ENCODE data around the gene GAK. TPM values are rescaled to one million over a fixed set of nuclear protein-coding genes. Genes with fewer than 3 reads are reported as not detected.
"Not testable (repeated sequence)": the region's sequence is repeated elsewhere in the genome, so short reads cannot be mapped to it uniquely, and the experiment has no call there.

Gene GAK
- total RNA-seq, 1 experiment from 2014 or later, result 117 TPM

DNA sequence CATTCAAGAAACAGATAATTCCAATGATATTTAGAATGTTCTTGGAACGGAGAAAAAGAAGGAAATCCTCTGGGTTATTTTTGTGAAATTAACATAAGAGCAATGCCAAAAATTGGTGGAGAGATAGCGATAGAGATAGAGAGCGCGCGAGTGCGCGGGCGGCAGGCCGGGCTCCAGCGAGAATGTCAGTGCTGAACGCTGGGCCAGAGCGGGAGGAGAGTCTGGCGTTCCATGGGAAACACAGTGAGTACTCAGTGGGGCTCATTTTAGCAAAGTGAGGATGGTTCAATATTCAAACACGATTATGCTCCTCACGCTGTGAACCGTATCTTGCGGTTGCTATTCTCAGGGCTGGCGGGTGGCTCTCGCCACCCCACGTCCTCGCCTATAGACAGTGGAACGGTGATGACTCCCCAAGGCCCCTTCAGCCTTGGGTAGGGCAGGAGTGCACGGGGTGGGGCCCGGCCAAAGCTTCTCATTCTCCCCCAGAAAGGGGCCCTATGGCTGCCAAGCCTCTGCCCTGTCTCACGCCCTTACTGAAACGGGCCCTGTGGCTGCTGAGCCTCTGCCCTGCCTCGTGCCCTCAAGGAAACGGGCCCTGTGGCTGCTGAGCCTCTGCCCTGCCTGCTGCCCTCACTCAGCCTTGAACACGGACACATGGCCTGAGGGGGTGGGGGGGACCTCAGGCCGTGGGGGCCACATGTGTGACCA is 123.1 kb downstream of the GAK start:
- intact Hi-C loops (cut with micrococcal nuclease), result no loop called here
- H3K4me3 ChIP-seq (ENCODE audit: low read length), result no peak overlapping the region
- no peaks in the 10 kb centered on the region for H3K9me2 ChIP-seq (replicated peaks; ENCODE audit: low read length)
- ChIA-PET POLR2A (ENCODE audit: unreplicated experiment) (no interaction called here), CTCF (no interaction called here)
- TF ChIP-seq EZH2 (IDR thresholded peaks at IDR 0.05; ENCODE audit: low read length, unreplicated experiment), result no peak
- TF ChIP-seq, protein P1, sequence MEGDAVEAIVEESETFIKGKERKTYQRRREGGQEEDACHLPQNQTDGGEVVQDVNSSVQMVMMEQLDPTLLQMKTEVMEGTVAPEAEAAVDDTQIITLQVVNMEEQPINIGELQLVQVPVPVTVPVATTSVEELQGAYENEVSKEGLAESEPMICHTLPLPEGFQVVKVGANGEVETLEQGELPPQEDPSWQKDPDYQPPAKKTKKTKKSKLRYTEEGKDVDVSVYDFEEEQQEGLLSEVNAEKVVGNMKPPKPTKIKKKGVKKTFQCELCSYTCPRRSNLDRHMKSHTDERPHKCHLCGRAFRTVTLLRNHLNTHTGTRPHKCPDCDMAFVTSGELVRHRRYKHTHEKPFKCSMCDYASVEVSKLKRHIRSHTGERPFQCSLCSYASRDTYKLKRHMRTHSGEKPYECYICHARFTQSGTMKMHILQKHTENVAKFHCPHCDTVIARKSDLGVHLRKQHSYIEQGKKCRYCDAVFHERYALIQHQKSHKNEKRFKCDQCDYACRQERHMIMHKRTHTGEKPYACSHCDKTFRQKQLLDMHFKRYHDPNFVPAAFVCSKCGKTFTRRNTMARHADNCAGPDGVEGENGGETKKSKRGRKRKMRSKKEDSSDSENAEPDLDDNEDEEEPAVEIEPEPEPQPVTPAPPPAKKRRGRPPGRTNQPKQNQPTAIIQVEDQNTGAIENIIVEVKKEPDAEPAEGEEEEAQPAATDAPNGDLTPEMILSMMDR (conservative IDR thresholded peaks at IDR 0.05; ENCODE audit: low read depth, low read length), result no peak
- no peak for TF ChIP-seq EZH2phosphoT487 (IDR thresholded peaks at IDR 0.05; ENCODE audit: borderline replicate concordance, low read length)
- H3K27me3 ChIP-seq (ENCODE audit: low read length), result no peaks in the 10 kb centered on the region
- H3K9me3 ChIP-seq (ENCODE audit: low read length), result no peaks in the 10 kb centered on the region
- H3K79me2 ChIP-seq (ENCODE audit: low read length), result no peaks in the 10 kb centered on the region
- ATAC-seq (no peak), DNase-seq (no peak)
- H3K9ac ChIP-seq (ENCODE audit: low read length), result no peak overlapping the region
- H3K27ac ChIP-seq (ENCODE audit: low read length), result no peak overlapping the region
- no peaks in the 10 kb centered on the region for H4K20me1 ChIP-seq (ENCODE audit: low read length)
- no peak overlapping the region for H3K4me2 ChIP-seq (ENCODE audit: low read length)
- no peak overlapping the region for H2AFZ ChIP-seq (ENCODE audit: low read length)
- H3F3A ChIP-seq (ENCODE audit: low read length, unreplicated experiment), result no peaks in the 10 kb centered on the region
- no TSS peak for BruUV-seq (replicated peaks)
- H3K4me1 ChIP-seq (ENCODE audit: insufficient read depth, low read length), result no peaks in the 10 kb centered on the region
- no peaks in the 10 kb centered on the region for H3K36me3 ChIP-seq (ENCODE audit: low read depth, low read length)

DNA sequence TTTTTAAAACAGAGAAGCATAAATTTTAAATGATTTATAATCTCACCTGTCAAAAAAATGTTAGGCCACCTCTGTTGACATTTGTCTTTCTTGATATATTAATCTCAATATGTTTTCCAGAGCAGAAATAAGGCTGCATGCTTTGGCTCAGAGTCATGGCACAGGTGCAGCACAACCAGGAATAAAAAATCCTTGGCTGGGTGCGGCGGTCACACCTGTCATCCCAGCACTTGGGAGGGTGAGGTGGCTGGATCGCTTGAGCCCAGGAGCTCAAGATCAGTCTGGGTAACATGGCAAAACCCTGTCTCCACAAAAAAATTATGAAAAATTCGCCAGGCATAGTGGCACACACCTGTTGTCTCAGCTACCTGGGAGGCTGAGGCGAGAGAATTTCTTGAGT is 124.3 kb downstream of the GAK start:
- POLR2A ChIA-PET (ENCODE audit: unreplicated experiment), result no interaction called here
- H3K27ac ChIP-seq (ENCODE audit: low read length), result no peak overlapping the region
- no peaks in the 10 kb centered on the region for H3K9me2 ChIP-seq (replicated peaks; ENCODE audit: low read length)
- CTCF ChIA-PET, result no interaction called here
- no TSS peak for BruUV-seq (replicated peaks)
- no peaks in the 10 kb centered on the region for H3K79me2 ChIP-seq (ENCODE audit: low read length)
- ATAC-seq, result no peak
- H3K4me2 ChIP-seq (ENCODE audit: low read length), result no peak overlapping the region
- H2AFZ ChIP-seq (ENCODE audit: low read length), result no peak overlapping the region
- no peaks in the 10 kb centered on the region for H3K27me3 ChIP-seq (ENCODE audit: low read length)
- H3K4me3 ChIP-seq (ENCODE audit: low read length), result no peak overlapping the region
- intact Hi-C loops (cut with micrococcal nuclease), result no loop called here
- H4K20me1 ChIP-seq (ENCODE audit: low read length), result no peaks in the 10 kb centered on the region
- no peak for TF ChIP-seq EZH2 (IDR thresholded peaks at IDR 0.05; ENCODE audit: low read length, unreplicated experiment)
- TF ChIP-seq, protein P1 (conservative IDR thresholded peaks at IDR 0.05; ENCODE audit: low read depth, low read length), result no peak
- TF ChIP-seq EZH2phosphoT487 (IDR thresholded peaks at IDR 0.05; ENCODE audit: borderline replicate concordance, low read length), result no peak
- no peaks in the 10 kb centered on the region for H3K36me3 ChIP-seq (ENCODE audit: low read depth, low read length)
- no peaks in the 10 kb centered on the region for H3K9me3 ChIP-seq (ENCODE audit: low read length)
- no peak overlapping the region for H3K9ac ChIP-seq (ENCODE audit: low read length)
- no peaks in the 10 kb centered on the region for H3K4me1 ChIP-seq (ENCODE audit: insufficient read depth, low read length)
- no peak for DNase-seq
- H3F3A ChIP-seq (ENCODE audit: low read length, unreplicated experiment), result no peaks in the 10 kb centered on the region

DNA sequence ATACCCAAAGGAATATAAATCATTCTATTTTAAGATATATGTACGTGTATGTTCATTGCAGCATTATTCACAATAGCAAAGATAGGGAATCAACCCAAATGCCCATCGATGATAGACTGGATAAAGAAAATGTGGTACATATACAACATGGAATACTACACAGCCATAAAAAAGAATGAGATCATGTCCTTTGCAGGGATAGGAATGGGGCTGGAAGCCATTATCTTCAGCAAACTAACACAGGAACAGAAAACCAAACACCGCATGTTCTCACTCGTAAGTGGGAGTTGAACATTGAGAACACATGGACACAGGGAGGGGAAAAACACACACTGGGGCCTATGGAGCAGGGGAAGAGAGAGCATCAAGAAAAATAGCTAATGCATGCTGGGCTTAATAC is 125.1 kb downstream of the GAK start:
- CTCF ChIA-PET; H3K9ac ChIP-seq (ENCODE audit: low read length); H3K4me1 ChIP-seq (ENCODE audit: insufficient read depth, low read length); H3K4me2 ChIP-seq (ENCODE audit: low read length); H3K79me2 ChIP-seq (ENCODE audit: low read length); intact Hi-C loops (cut with micrococcal nuclease); POLR2A ChIA-PET (ENCODE audit: unreplicated experiment); H3K27ac ChIP-seq (ENCODE audit: low read length); H3K9me2 ChIP-seq (replicated peaks; ENCODE audit: low read length); H2AFZ ChIP-seq (ENCODE audit: low read length); ATAC-seq; H3K9me3 ChIP-seq (ENCODE audit: low read length); H4K20me1 ChIP-seq (ENCODE audit: low read length); H3K36me3 ChIP-seq (ENCODE audit: low read depth, low read length); H3K27me3 ChIP-seq (ENCODE audit: low read length); DNase-seq; H3K4me3 ChIP-seq (ENCODE audit: low read length); BruUV-seq (replicated peaks); H3F3A ChIP-seq (ENCODE audit: low read length, unreplicated experiment): not testable (repeated sequence)
